B cell (primary cell): ENCODE results near the gene TMEM79. TPM values are rescaled to one million over a fixed set of nuclear protein-coding genes. Genes with fewer than 3 reads are reported as not detected.

Experiments used
- ATAC-seq: fragments of 200-7000 bp; cut with Tn5 transposase; one replicate; pipeline ENCODE4 v1.10.0; 2021; ENCODE audit warnings: low read depth, mild to moderate bottlenecking, moderate number of reproducible peaks, moderate library complexity
- CTCF ChIA-PET: fragments of 350-600 bp; sonication (Branson Sonifier 250); formaldehyde crosslinking; loops from one replicate; lab custom pipeline; 2021; ENCODE audit warnings: antibody characterized with exemption, inconsistent platforms; lab: Charles Lee
- POLR2A ChIA-PET: fragments of 350-600 bp; sonication (Branson Sonifier 250); formaldehyde crosslinking; loops from one replicate; lab custom pipeline; 2021; ENCODE audit warnings: antibody characterized with exemption; lab: Charles Lee
- DNase-seq: peaks from one replicate; pipeline ENCODE4 v3.0.0; 2013
- H2AFZ ChIP-seq: 2 replicates; pipeline ENCODE4 v1.6.1; 2012; ENCODE audit warnings: mild to moderate bottlenecking, low read depth, low read length; ENCODE audit not compliant: insufficient read depth, poor library complexity, severe bottlenecking
- H3K27ac ChIP-seq, 2 donors: 1 replicate in 1 of 2; 2 replicates in 1 of 2; pipeline ENCODE4 v1.5.1; 2012 to 2013; ENCODE audit warnings: low read length in 2 of 2, mild to moderate bottlenecking in 2 of 2, moderate library complexity in 1 of 2
- H3K27me3 ChIP-seq, 4 experiments: fragments of 200-600 bp in 1 of 4; sonication (generic) in 1 of 4; replicated peaks in 1 of 4; 1 replicate in 2 of 4; 2 replicates in 2 of 4; pipeline versions ENCODE4 v1.6.1 to v1.7.0; 2013 to 2016; ENCODE audit warnings: low read length in 3 of 4, mild to moderate bottlenecking in 2 of 4, mixed read lengths in 1 of 4, moderate library complexity in 1 of 4; ENCODE audit not compliant: insufficient read depth in 4 of 4, control insufficient read depth in 3 of 4; ENCODE audit errors: control extremely low read depth in 1 of 4
- H3K36me3 ChIP-seq, 2 experiments: replicated peaks in 1 of 2; 1 replicate in 1 of 2; 2 replicates in 1 of 2; pipeline versions ENCODE4 v1.6.1 to v1.7.1; 2013; ENCODE audit warnings: low read length in 1 of 2; ENCODE audit not compliant: insufficient read depth in 2 of 2, control insufficient read depth in 1 of 2; ENCODE audit errors: control extremely low read depth in 1 of 2, extremely low read depth in 1 of 2
- H3K4me1 ChIP-seq, 2 donors: fragments of 200-600 bp in 1 of 2; sonication (generic) in 1 of 2; 1 replicate in 1 of 2; 2 replicates in 1 of 2; pipeline versions ENCODE4 v1.5.1 to v1.6.1; 2013 to 2017; ENCODE audit warnings: low read length in 2 of 2; ENCODE audit not compliant: control insufficient read depth in 2 of 2, insufficient read depth in 2 of 2
- H3K4me2 ChIP-seq: replicated peaks from 2 replicates; pipeline ENCODE3; 2012; ENCODE audit warnings: mild to moderate bottlenecking, low read depth, low read length; ENCODE audit not compliant: poor library complexity, severe bottlenecking
- H3K4me3 ChIP-seq, 5 experiments: fragments of 200-600 bp in 1 of 5; sonication (generic) in 1 of 5; 1 replicate in 3 of 5; 2 replicates in 2 of 5; pipeline versions ENCODE4 v1.5.1 to v1.7.0; 2011 to 2016; ENCODE audit warnings: low read length in 4 of 5, mild to moderate bottlenecking in 4 of 5, low read depth in 2 of 5, control low read depth in 1 of 5, moderate library complexity in 1 of 5; ENCODE audit not compliant: insufficient read depth in 1 of 5; ENCODE audit errors: control extremely low read depth in 1 of 5, extremely low read depth in 1 of 5
- H3K79me2 ChIP-seq: fragments of 200-600 bp; sonication (generic); one replicate; pipeline ENCODE4 v1.6.0; 2016; ENCODE audit warnings: low read length; ENCODE audit not compliant: control insufficient read depth, insufficient read depth
- H3K9ac ChIP-seq: fragments of 200-600 bp; sonication (generic); 2 replicates; pipeline ENCODE4 v1.6.1; 2017; ENCODE audit warnings: mild to moderate bottlenecking, low read length, moderate library complexity
- H3K9me3 ChIP-seq, 3 donors: one replicate each; pipeline versions ENCODE4 v1.6.1 to v1.7.1; 2013; ENCODE audit warnings: low read length in 2 of 3; ENCODE audit not compliant: control insufficient read depth in 2 of 3, insufficient read depth in 1 of 3; ENCODE audit errors: control extremely low read depth in 1 of 3
- H4K20me1 ChIP-seq: 2 replicates; pipeline ENCODE4 v1.6.0; 2012; ENCODE audit warnings: mild to moderate bottlenecking, low read length; ENCODE audit not compliant: insufficient read depth, control insufficient read depth, poor library complexity, severe bottlenecking
- H3K27ac Mint-ChIP-seq: one replicate; pipeline ENCODE4 v1.8.0; 2021; ENCODE audit warnings: mixed read lengths
- H3K27me3 Mint-ChIP-seq: one replicate; pipeline ENCODE4 v1.8.0; 2021; ENCODE audit warnings: mixed read lengths
- H3K4me1 Mint-ChIP-seq: one replicate; pipeline ENCODE4 v1.8.0; 2021; ENCODE audit warnings: mixed read lengths
- H3K4me3 Mint-ChIP-seq: one replicate; pipeline ENCODE4 v1.8.0; 2021; ENCODE audit warnings: mixed read lengths
- H3K9me3 Mint-ChIP-seq: one replicate; pipeline ENCODE4 v1.8.0; 2022; ENCODE audit warnings: mixed read lengths; ENCODE audit not compliant: insufficient read depth
- EZH2 ChIP-seq: IDR thresholded peaks from 2 replicates; pipeline ENCODE4 v1.6.1; 2012; ENCODE audit warnings: borderline replicate concordance, low read depth, mild to moderate bottlenecking, moderate library complexity, low read length; ENCODE audit not compliant: insufficient read depth, poor library complexity, severe bottlenecking
- whole genome bisulfite sequencing: methylation state at CpG from one replicate; pipeline ENCODE4 v1.1.5; 2013; ENCODE audit warnings: missing lambda C conversion rate; ENCODE audit not compliant: insufficient coverage; 5-methylcytosine and 5-hydroxymethylcytosine counted together
- intact Hi-C: fragments of 100-400 bp; cut with micrococcal nuclease; formaldehyde crosslinking; loops from one replicate; pipeline ENCODE4 v1.10.0; 2022
- polyA plus RNA-seq: library from polyadenylated mRNA; depleted of rRNA; stranded (reverse); fragments of >200 nt; gene quantifications from 2 replicates; pipeline ENCODE4 v1.2.3, GENCODE V29; 2012
- total RNA-seq, 2 donors: library from RNA; stranded (reverse); fragments of 120-200 nt in 1 of 2; gene quantifications; 1 replicate in 1 of 2; 2 replicates in 1 of 2; pipeline versions ENCODE4 v1.2.3 to v1.2.4, GENCODE V29; 2013 to 2022
- TF ChIP-seq, protein P1 (sequence below): fragments of 200-600 bp; IDR thresholded peaks from one replicate; pipeline ENCODE4 v1.8.0; 2022; ENCODE audit warnings: antibody characterized with exemption, mild to moderate bottlenecking

Gene TMEM79
- total and polyA plus RNA-seq, 2 donors (not counting 1 experiment from before 2014, with no cell fraction given) = 11.5 to 19.1 TPM

DNA sequence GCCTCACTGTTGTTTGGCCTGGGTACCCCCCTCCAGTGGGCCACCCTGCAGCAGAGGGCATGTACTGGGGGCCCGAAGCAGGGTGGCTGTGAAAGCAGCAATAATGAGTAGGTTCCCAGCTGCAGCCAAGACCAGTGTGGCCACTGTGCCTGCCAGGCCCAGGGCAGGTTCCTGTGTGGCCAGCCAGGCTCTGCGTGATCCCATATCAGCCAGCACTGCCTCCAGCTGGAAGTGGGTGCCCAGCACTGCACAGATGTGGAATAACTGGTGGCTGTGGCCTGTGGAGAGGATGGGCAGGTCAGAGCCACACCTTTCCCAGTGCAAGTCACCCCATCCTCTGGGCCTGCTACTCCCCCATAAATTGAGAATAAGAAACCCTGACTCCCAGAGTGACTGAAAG is 40.0 kb upstream of the TMEM79 start:
- H3K4me3 Mint-ChIP-seq = peak overlapping the region; percentile 89
- no peak overlapping the region for H2AFZ ChIP-seq
- H3K36me3 ChIP-seq = peaks cover 2 to 9% of the 10 kb centered on the region in 2 experiments
- H3K9ac ChIP-seq = no peak overlapping the region
- DNase-seq = no peak
- TF ChIP-seq EZH2 = no peak
- TF ChIP-seq, protein P1, sequence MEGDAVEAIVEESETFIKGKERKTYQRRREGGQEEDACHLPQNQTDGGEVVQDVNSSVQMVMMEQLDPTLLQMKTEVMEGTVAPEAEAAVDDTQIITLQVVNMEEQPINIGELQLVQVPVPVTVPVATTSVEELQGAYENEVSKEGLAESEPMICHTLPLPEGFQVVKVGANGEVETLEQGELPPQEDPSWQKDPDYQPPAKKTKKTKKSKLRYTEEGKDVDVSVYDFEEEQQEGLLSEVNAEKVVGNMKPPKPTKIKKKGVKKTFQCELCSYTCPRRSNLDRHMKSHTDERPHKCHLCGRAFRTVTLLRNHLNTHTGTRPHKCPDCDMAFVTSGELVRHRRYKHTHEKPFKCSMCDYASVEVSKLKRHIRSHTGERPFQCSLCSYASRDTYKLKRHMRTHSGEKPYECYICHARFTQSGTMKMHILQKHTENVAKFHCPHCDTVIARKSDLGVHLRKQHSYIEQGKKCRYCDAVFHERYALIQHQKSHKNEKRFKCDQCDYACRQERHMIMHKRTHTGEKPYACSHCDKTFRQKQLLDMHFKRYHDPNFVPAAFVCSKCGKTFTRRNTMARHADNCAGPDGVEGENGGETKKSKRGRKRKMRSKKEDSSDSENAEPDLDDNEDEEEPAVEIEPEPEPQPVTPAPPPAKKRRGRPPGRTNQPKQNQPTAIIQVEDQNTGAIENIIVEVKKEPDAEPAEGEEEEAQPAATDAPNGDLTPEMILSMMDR = no peak
- H3K27me3 ChIP-seq = peaks cover 0 to 12% (median 0%) of the 10 kb centered on the region in 4 experiments
- POLR2A ChIA-PET = no interaction called here
- peaks cover 14 to 15% of the 10 kb centered on the region in 2 donors for H3K4me1 ChIP-seq
- no peaks in the 10 kb centered on the region for H3K9me3 Mint-ChIP-seq
- H3K9me3 ChIP-seq = peaks cover 0 to 3% (median 0%) of the 10 kb centered on the region in 3 donors
- H3K4me2 ChIP-seq = no peak overlapping the region
- H4K20me1 ChIP-seq = no peaks in the 10 kb centered on the region
- H3K27ac ChIP-seq = no peak overlapping the region
- CTCF ChIA-PET = interaction anchor here (1.6 kb wide), 1 partner anchor 19 kb away, joined by 4 read pairs; no protein-coding TSS in a partner anchor
- H3K79me2 ChIP-seq = no peaks in the 10 kb centered on the region
- no peak overlapping the region for H3K4me3 ChIP-seq
- intact Hi-C loops = no loop called here
- H3K4me1 Mint-ChIP-seq = peaks cover 18% of the 10 kb centered on the region
- ATAC-seq = no peak
- H3K27me3 Mint-ChIP-seq = peaks cover 7% of the 10 kb centered on the region
- WGBS = 100% methylated on average over 2 of the region's 2 CpGs
- H3K27ac Mint-ChIP-seq = no peak overlapping the region

DNA sequence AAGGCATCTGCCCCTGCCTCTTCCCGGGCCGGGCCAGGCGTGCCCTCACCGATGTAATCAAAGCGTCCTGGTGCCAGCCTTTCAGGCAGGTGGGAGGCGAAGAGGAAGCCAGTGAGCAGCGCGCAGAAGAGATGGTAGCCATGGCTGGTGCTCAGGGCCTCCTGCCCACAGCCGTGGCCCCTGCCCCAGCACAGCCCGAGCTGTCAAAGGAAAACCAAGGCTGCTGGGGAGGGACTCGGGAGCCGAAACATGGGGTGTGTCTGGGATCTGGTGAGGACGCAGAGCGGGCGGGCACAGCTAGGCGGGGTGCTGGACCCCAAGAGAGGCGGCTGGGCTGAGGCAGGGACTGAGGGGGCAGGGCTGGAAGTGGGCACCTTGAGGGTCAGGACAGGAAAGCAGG is 39.4 kb upstream of the TMEM79 start:
- Histone ChIP-seq H3K27me3 (peaks cover 0 to 12% (median 0%) of the 10 kb centered on the region in 4 experiments), H3K4me1 (peaks cover 14 to 15% of the 10 kb centered on the region in 2 donors), H3K27ac (no peak overlapping the region), H3K36me3 (peaks cover under 1 to 3% of the 10 kb centered on the region in 2 experiments), H3K4me2 (peak overlapping the region; percentile 93), H3K4me3 (no peak overlapping the region), H3K79me2 (no peaks in the 10 kb centered on the region), H3K9me3 (peaks cover 0 to 3% (median 0%) of the 10 kb centered on the region in 3 donors), H2AFZ (no peak overlapping the region), H3K9ac (no peak overlapping the region), H4K20me1 (no peaks in the 10 kb centered on the region)
- DNase-seq = no peak
- Mint-ChIP-seq H3K27ac (no peak overlapping the region), H3K9me3 (no peaks in the 10 kb centered on the region), H3K27me3 (peaks cover 7% of the 10 kb centered on the region), H3K4me1 (peaks cover 18% of the 10 kb centered on the region), H3K4me3 (peak overlapping the region; percentile 89)
- WGBS = 97% methylated on average over 13 of the region's 17 CpGs
- intact Hi-C loops = no loop called here
- TF ChIP-seq, protein P1 = no peak
- TF ChIP-seq EZH2 = no peak
- CTCF ChIA-PET = no interaction called here
- ATAC-seq = no peak
- POLR2A ChIA-PET = no interaction called here
